T47D (cell line): ENCODE data around the gene CHST11.
"Not testable (repeated sequence)": the region's sequence is repeated elsewhere in the genome, so short reads cannot be mapped to it uniquely, and the experiment has no call there.

ENCODE experiments used
- DNase-seq, 2 experiments: peaks; one replicate each; pipeline versions ENCODE4 v3.0.0 to v3.0.0-alpha.2; 2011 to 2012; ENCODE audit warnings: low read depth in 1 of 2, low spot score in 1 of 2
- JUND ChIP-seq: IDR thresholded peaks from 2 replicates; pipeline ENCODE4 v1.6.1; 2012; ENCODE audit warnings: low read depth
- in situ Hi-C: cut with HindIII; loops from 2 replicates; pipeline ENCODE4 v1.10.0; 2016; ENCODE audit warnings: low sequenced_read_pairs, low pct_unique_long_range_greater_than_20kb

Gene CHST11

DNA sequence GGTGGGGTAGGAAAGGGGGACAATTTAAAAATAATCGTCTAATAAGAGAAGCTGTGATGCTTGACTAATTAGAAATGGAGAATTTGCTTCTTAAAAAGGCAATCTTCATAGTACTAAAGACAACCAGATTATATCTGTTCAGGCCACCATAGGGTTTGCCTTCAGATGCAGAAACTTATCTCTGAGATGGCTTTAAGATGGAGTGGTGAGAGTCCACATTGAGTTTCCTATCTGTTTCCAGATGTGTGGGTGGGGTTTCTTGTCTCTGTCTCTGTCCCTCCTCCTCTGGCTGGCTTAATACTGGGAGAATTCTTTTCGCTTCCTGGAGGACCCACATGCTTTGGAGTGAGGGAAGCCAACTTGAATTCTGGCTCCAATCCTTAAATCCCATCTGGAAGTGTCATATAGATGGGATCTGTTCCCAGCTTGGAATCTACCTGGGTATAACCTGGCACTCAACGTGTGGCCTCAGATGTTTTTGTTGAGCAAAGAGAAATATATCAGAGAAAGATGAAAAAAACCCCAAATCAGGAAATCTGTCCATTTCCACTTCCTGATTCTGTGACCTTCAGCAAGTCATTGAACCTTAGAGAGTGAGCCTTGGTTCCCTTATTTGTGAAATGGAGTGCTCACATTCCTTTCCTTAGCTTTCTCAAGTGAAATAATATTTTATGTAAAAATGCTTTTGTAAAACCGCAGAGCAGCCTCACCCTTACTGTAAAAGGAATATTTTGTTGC, 66.4 kb downstream of the CHST11 start:
- DNase-seq: no peak
- in situ Hi-C loops: no loop called here
- no peak for TF ChIP-seq JUND

DNA sequence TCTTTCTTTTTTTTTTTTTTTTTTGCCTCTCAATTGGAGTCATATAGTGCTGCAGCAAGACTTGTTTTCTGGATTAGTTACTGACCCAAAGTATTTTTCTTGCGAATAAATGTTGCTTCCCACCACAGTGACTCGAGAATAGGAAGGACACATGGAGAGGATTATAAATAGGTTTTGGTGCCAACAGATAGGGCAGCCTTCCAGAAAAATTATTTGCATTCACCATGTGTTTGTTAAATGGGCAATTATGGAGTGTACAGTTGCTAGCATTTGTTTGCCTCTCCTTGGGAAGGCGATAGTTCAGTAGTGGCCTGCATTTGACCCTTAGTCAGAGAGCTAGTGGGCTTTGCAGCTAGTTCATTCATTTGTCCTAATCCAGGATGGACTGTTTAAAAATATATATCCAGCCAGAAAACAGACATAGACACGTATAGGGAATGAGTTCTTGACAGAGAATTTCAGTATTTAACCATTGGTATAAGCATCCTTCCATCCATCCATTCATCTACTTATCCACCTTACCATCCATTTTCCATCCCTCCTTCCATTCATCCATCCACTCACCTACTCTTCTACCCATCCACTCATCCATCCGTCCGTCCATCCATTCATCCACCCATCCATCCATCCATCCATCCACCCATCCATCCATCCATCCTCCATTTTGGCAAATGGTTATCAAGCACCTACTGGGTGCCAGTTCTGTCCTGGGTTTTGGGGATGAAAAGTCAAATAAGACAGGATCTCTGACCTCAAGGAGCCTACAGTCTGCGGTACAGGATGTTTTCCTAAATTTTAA, 67.5 kb downstream of the CHST11 start:
- in situ Hi-C loops: no loop called here
- no peak for DNase-seq
- no peak for TF ChIP-seq JUND

DNA sequence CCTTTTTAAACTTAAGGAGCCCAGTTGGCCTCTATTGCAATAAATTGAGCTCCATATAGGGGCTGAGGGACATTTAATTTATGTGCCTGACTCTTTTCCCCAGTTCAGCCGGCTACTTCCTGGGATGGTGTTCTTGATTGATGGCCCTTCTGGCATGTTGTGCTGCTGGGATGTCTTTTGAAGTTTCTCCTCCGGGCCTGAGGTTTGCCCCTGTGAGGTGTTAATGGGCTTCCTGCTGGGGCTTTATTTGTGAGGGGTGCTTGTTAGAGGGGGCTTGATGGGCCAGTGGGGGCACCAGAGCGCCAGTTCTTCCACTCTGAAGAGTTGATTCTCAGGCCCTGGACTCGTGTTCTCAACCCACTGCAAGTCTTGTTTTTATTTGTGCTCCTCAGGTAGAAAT, 69.6 kb downstream of the CHST11 start:
- TF ChIP-seq JUND: no peak
- no peak for DNase-seq
- in situ Hi-C loops: no loop called here

DNA sequence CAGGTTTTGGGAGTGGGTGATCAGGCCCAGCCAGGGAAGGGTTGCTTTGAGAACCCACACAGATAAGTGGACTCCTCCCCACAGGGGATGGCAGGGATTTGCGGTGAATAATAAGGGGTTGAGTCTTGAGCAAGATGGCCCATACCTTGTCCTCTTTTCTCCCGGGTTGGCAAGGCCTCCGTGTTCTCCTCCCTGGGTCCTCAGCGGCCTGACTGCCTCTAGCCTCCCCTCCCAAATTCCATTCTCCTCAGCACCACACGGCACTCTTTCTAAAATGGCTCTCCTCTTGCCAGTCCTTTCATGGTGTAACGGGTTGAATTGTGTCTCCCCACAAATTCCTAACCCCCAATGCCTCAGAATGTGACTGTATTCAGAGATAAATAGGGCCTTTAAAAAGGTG, 70.0 kb downstream of the CHST11 start:
- DNase-seq: no peak
- no peak for TF ChIP-seq JUND
- in situ Hi-C loops: no loop called here

DNA sequence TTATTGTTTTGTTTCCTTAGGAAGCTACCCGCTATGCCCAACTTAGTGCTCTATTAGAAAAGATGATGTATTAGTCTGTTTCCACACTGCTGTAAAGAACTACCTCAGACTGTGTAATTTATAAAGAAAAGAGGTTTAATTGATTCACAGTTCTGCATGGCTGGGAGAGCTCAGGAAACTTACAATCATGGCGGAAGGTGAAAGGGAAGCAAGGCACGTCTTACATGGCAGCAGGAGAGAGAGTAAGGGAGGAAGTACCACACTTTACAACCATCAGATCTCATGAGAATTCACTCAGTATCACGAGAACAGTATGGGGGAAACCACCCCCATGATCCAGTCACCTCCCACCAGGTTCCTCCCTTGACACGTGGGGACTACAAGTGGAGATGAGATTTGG, 70.9 kb downstream of the CHST11 start:
- in situ Hi-C loops, DNase-seq: not testable (repeated sequence)

DNA sequence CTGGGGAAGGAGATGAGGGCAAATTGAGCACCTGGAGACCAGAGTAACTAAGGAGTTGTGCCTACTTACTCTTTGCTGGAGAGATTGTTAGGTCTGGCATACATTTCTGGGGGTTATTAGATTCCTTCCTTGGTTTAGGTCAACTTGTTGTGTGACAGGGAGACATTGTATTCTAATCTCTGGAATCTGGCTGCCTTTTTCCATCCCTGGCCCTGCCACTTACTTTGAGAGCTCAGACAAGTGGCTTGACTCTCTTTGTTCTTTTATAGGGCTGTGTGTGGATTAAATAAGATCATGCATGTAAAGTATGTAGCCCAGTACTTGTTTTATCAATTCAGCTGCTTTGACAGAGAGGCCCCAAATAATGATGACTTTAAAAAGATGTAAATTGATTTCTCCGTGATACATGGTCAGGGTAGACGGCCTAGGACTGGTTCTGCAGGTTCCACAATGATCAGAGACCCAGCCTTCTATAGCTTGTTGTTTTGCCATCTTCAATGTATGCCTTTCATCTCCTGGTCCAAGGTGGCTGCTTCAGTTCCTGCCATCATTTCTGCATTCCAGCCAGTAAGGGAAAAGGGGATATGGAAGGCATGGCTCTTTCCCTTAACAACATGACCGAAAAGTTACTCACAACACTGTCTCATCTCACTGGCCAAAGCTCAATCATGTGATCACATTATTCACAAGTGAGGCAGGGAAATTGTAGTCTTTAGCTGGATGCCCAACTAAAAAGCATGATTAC, 72.6 kb downstream of the CHST11 start:
- no peak for DNase-seq
- TF ChIP-seq JUND: no peak
- in situ Hi-C loops: no loop called here

DNA sequence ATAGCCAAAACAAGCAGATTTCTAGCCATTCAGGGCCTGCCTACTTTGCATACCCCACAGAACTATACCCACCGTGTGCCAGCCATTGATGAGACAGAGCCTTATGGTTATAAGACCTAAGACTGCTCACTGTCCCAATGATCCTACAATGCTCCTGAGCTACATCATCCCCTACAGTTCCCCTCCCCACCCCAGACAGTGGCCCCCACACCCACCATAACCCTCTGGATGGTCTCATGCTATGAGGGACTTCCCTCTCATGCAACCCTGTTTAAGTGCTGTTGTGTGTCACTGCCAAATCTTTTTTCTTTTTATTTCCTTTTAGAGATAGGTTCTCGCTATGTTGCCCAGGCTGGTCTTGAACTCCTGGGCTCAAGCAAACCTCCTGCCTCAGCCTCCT, 75.9 kb downstream of the CHST11 start:
- no peak for DNase-seq
- no peak for TF ChIP-seq JUND
- in situ Hi-C loops: no loop called here

DNA sequence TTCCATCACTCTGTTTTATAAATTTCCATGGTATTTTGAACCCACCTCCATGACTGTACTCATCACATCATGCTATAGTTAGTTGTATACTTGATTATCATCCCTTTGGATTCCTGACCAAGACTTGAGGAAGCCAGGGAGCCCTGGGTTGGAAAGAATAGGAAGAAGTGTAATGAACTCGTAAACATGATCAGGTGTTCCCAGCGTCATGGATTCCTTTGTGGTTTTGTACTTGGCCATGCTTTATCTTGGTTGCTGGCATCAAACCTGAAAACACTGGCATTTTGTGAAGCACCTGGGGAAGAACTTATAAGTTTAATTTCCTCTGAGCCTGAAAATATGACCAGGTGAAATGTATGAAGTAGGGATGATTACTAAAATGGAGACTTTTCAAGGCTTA, 76.4 kb downstream of the CHST11 start:
- in situ Hi-C loops: no loop called here
- no peak for DNase-seq
- no peak for TF ChIP-seq JUND

DNA sequence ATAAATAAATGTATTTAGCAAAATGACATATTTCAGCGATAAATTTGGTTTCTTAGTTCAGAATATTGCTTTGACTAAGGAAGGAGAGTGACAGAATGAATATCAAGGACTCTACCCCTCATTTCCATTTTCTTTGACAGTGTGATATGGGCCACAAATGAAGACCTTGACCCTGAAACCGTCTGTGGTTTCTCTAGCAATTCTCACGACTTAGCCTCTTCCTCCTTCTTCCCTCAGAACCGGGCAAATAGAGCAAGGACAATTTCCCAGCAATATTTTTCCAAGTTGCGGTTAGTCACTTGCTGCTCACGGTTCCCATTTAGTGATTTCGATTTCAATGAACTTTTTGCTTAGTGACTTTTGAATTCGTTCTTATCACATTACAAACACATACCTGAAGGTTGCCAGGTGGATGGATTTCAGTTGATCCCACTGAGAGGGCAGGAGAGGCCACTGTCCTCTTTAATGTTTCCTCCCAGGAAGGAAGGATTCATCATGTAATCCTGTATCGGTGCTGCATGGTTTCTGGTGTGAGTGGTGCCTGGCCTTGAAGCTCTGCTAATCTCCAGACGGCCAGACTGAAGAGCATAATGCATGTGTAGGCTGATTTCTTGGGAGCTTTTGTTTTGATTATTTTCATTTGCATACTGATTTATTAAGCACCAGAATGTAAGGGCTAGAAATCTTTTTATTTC, 77.6 kb downstream of the CHST11 start:
- DNase-seq: no peak
- in situ Hi-C loops: no loop called here
- no peak for TF ChIP-seq JUND

DNA sequence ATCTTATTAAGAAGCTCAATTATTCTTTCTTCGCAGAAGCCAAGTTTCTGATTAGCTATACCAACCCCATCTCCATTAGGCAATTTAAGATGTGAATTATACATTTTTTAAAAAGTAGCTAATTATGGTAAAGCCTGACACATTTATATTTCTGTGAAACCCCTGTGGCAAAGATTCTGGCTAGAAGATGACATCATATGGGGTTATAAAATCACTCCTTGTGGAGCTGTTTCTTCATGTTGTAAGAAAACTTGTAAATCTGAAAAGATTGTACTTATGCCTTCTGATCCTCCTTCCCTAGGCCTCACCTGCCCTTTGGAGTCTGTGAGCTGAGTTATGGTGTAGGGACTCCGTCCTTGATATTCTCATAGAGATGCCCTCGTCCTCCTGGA, 78.1 kb downstream of the CHST11 start:
- no peak for DNase-seq
- in situ Hi-C loops: no loop called here
- no peak for TF ChIP-seq JUND

DNA sequence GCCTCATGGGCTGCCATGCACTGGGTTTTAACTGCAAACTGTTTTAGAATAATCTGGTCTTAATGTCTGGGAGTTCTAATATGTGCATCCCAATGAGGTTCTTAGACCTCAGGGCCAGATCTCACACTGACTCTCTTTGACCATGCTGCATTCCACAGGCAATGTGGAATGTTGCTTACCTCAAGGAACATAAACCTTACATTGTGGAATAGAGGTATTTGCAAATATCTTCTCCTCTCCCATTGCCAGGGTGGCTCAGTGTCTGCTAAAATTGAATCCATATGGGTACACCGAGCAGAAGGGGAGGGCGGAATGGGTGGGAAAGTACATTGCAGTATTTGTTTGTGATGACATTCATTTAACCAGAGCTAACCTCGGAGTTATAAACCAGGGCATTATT, 78.6 kb downstream of the CHST11 start:
- in situ Hi-C loops: no loop called here
- no peak for TF ChIP-seq JUND
- DNase-seq: no peak

DNA sequence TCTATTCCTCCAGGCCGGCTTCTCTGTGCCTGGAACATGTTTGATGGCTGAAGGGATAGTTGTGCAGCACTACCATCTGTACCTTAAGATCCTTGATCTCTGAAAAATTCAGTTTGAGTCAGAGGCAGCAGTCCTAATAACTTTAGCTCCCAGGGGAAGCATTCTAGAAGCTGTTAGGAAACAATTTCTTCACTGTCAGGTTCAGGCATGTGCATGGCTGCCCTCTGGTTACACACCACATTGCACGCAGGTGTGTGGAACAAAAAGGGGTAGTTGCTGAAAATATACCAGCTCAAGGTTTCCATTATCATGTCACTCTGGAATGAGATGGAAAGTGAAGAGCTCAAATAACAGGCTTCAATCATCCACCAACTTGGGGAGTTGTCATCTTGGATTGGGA, 80.1 kb downstream of the CHST11 start:
- no peak for TF ChIP-seq JUND
- DNase-seq: no peak
- in situ Hi-C loops: no loop called here
